Natural killer cell (primary cell): ENCODE results near the gene IL3RA. TPM values are rescaled to one million over a fixed set of nuclear protein-coding genes. Genes with fewer than 3 reads are reported as not detected.

Experiments used
- ATAC-seq, 3 donors: fragments of 150-1000 bp in 2 of 3; fragments of 200-7000 bp in 1 of 3; cut with Tn5 transposase; 1 replicate in 1 of 3; 2 replicates in 2 of 3; pipeline ENCODE4 v1.10.0; 2021; ENCODE audit warnings: mild to moderate bottlenecking in 2 of 3, moderate library complexity in 2 of 3
- DNase-seq, 2 donors: peaks; one replicate each; pipeline versions ENCODE4 v3.0.0 to v3.0.0-alpha.2; 2013 to 2021; ENCODE audit warnings: mixed read lengths in 1 of 2
- H3K27ac ChIP-seq: one replicate; pipeline ENCODE4 v1.5.1; 2013; ENCODE audit warnings: mild to moderate bottlenecking, low read length
- H3K27me3 ChIP-seq: one replicate; pipeline ENCODE4 v1.6.1; 2013; ENCODE audit warnings: low read length; ENCODE audit not compliant: control insufficient read depth, insufficient read depth
- H3K36me3 ChIP-seq: one replicate; pipeline ENCODE4 v1.6.1; 2013; ENCODE audit warnings: low read length; ENCODE audit not compliant: control insufficient read depth, insufficient read depth
- H3K4me1 ChIP-seq: one replicate; pipeline ENCODE4 v1.6.1; 2013; ENCODE audit warnings: low read length; ENCODE audit not compliant: control insufficient read depth, insufficient read depth
- H3K4me3 ChIP-seq: one replicate; pipeline ENCODE4 v1.5.1; 2013; ENCODE audit warnings: low read length
- H3K9me3 ChIP-seq: one replicate; pipeline ENCODE4 v1.6.1; 2013; ENCODE audit warnings: low read length; ENCODE audit not compliant: control insufficient read depth, insufficient read depth
- H3K27ac Mint-ChIP-seq, 2 donors: one replicate each; pipeline ENCODE4 v1.8.0; 2022; ENCODE audit warnings: mild to moderate bottlenecking in 2 of 2, mixed read lengths in 2 of 2, moderate library complexity in 1 of 2
- H3K27me3 Mint-ChIP-seq, 2 donors: one replicate each; pipeline ENCODE4 v1.8.0; 2022; ENCODE audit warnings: low read depth in 2 of 2, mixed read lengths in 2 of 2
- H3K36me3 Mint-ChIP-seq: one replicate; pipeline ENCODE4 v1.8.0; 2022; ENCODE audit warnings: mixed read lengths
- H3K4me1 Mint-ChIP-seq, 2 donors: one replicate each; pipeline ENCODE4 v1.8.0; 2022; ENCODE audit warnings: mixed read lengths in 2 of 2
- H3K4me3 Mint-ChIP-seq: one replicate; pipeline ENCODE4 v1.8.0; 2022; ENCODE audit warnings: mild to moderate bottlenecking, moderate library complexity, mixed read lengths
- H3K9me3 Mint-ChIP-seq, 2 donors: one replicate each; pipeline ENCODE4 v1.8.0; 2022; ENCODE audit warnings: mixed read lengths in 2 of 2
- CTCF ChIP-seq: fragments of 200-600 bp; IDR thresholded peaks from one replicate; pipeline ENCODE4 v1.8.0; 2022; ENCODE audit warnings: antibody characterized with exemption
- WGBS: methylation state at CpG from one replicate; pipeline ENCODE4 v1.1.7; 2013; ENCODE audit warnings: missing lambda C conversion rate; ENCODE audit not compliant: insufficient coverage; 5-methylcytosine and 5-hydroxymethylcytosine counted together
- intact Hi-C: fragments of 100-400 bp; cut with micrococcal nuclease; formaldehyde crosslinking; loops from one replicate; pipeline ENCODE4 v1.14.2; 2022
- total RNA-seq, 4 donors: library from RNA; stranded (reverse); fragments of 120-200 nt in 1 of 4; gene quantifications; one replicate each; pipeline versions ENCODE4 v1.2.3 to v1.2.4, GENCODE V29; 2013 to 2022

Gene IL3RA
- total RNA-seq, 3 donors from 2014 or later (not counting 1 experiment from before 2014, with no cell fraction given), result 3.3 to 97.9 (median 4.4) TPM

- no peak for TF ChIP-seq CTCF
- Mint-ChIP-seq H3K4me1 (peaks cover 0 to 6% of the 10 kb centered on the region in 2 donors), H3K9me3 (no peaks in the 10 kb centered on the region), H3K4me3 (no peak overlapping the region), H3K27me3 (peaks cover 0 to 7% of the 10 kb centered on the region in 2 donors), H3K36me3 (no peaks in the 10 kb centered on the region), H3K27ac (no peak overlapping the region)
- Histone ChIP-seq H3K9me3 (no peaks in the 10 kb centered on the region), H3K27me3 (no peaks in the 10 kb centered on the region), H3K4me1 (no peaks in the 10 kb centered on the region), H3K36me3 (no peaks in the 10 kb centered on the region), H3K4me3 (no peak overlapping the region), H3K27ac (no peak overlapping the region)
- ATAC-seq (no peak), DNase-seq (no peak)
- intact Hi-C loops, result no loop called here
- WGBS, result 93% methylated on average over 14 of the region's 15 CpGs
Observed at GRCh38 chrX:1300449-1300848, 36.1 kb upstream of the IL3RA start.

DNA sequence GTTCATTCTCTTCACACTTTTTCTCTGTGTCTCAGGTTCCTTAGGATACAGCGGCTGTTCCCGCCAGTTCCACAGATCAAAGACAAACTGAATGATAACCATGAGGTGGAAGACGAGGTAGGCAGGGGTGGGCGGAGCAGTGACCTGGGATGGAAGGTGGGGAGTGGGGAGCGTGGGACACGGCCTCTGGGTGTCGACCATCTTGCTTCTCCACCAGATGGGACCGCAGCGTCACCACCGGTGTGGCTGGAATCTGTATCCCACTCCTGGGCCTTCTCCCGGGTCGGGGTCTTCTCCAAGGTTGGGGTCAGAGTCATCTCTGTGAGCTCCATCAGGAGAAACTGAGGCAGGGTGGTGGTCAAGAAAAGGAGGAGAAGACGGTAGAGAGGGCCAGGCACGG, 31.2 kb upstream of the IL3RA start:
- H3K4me1 Mint-ChIP-seq, result no peaks in the 10 kb centered on the region
- intact Hi-C loops, result no loop called here
- no peak for ATAC-seq
- Histone ChIP-seq H3K9me3 (peaks cover 6% of the 10 kb centered on the region), H3K4me1 (no peaks in the 10 kb centered on the region), H3K27ac (no peak overlapping the region), H3K4me3 (no peak overlapping the region), H3K36me3 (no peaks in the 10 kb centered on the region), H3K27me3 (no peaks in the 10 kb centered on the region)
- H3K27ac Mint-ChIP-seq, result no peak overlapping the region
- TF ChIP-seq CTCF, result no peak
- no peaks in the 10 kb centered on the region for H3K36me3 Mint-ChIP-seq
- no peak for DNase-seq
- no peaks in the 10 kb centered on the region for H3K27me3 Mint-ChIP-seq
- no peak overlapping the region for H3K4me3 Mint-ChIP-seq
- peaks cover 0 to 7% of the 10 kb centered on the region in 2 donors for H3K9me3 Mint-ChIP-seq
- 96% methylated on average over 14 of the region's 14 CpGs for WGBS

- no peaks in the 10 kb centered on the region for H3K36me3 Mint-ChIP-seq
- H3K4me3 Mint-ChIP-seq, result no peak overlapping the region
- Histone ChIP-seq H3K36me3 (no peaks in the 10 kb centered on the region), H3K27ac (no peak overlapping the region), H3K4me3 (no peak overlapping the region), H3K4me1 (no peaks in the 10 kb centered on the region), H3K27me3 (no peaks in the 10 kb centered on the region), H3K9me3 (peaks cover 6% of the 10 kb centered on the region)
- intact Hi-C loops, result no loop called here
- TF ChIP-seq CTCF, result no peak
- H3K9me3 Mint-ChIP-seq, result peaks cover 0 to 7% of the 10 kb centered on the region in 2 donors
- 92% methylated on average over 15 of the region's 15 CpGs for WGBS
- DNase-seq, result no peak
- H3K4me1 Mint-ChIP-seq, result no peaks in the 10 kb centered on the region
- H3K27me3 Mint-ChIP-seq, result no peaks in the 10 kb centered on the region
- H3K27ac Mint-ChIP-seq, result no peak overlapping the region
- peak in 1 of 3 donors; percentile 22 for ATAC-seq
Observed at GRCh38 chrX:1306909-1307625, 29.5 kb upstream of the IL3RA start.
